Kidney (tissue), 14 donors: ENCODE data around the gene HASPIN. TPM values are rescaled to one million over a fixed set of nuclear protein-coding genes. Genes with fewer than 3 reads are reported as not detected.

Experiments
- DNase-seq, 5 donors: peaks; one replicate each; pipeline ENCODE4 v3.0.0-alpha.2; 2013 to 2020
- FAIRE-seq: peaks from 2 replicates; lab custom pipeline; 2012; peaks lifted over from hg19 to GRCh38; lab: Jason Lieb, UNC
- H3K27ac ChIP-seq, 2 donors: one replicate each; pipeline ENCODE4 v1.7.0; 2013; ENCODE audit warnings: low read depth in 2 of 2, low read length in 2 of 2, inconsistent platforms in 1 of 2
- H3K27me3 ChIP-seq: one replicate; pipeline ENCODE4 v1.7.1; 2013; ENCODE audit warnings: low read length, inconsistent platforms; ENCODE audit not compliant: control insufficient read depth, insufficient read depth
- H3K36me3 ChIP-seq, 3 donors: one replicate each; pipeline versions ENCODE4 v1.7.0 to v1.7.1; 2013; ENCODE audit warnings: low read length in 3 of 3, control low read depth in 1 of 3, inconsistent platforms in 1 of 3; ENCODE audit not compliant: insufficient read depth in 3 of 3, control insufficient read depth in 2 of 3
- H3K4me1 ChIP-seq, 3 donors: one replicate each; pipeline versions ENCODE4 v1.7.0 to v1.7.1; 2013; ENCODE audit warnings: low read length in 3 of 3, inconsistent platforms in 1 of 3, low read depth in 1 of 3; ENCODE audit not compliant: control insufficient read depth in 2 of 3, insufficient read depth in 2 of 3
- H3K4me3 ChIP-seq, 3 donors: one replicate each; pipeline versions ENCODE4 v1.7.0 to v1.8.1; 2013; ENCODE audit warnings: low read length in 3 of 3, control low read depth in 1 of 3, inconsistent platforms in 1 of 3
- H3K9ac ChIP-seq, 3 donors: one replicate each; pipeline versions ENCODE4 v1.7.0 to v1.7.1; 2013; ENCODE audit warnings: low read length in 3 of 3, control low read depth in 1 of 3, inconsistent platforms in 1 of 3
- H3K9me3 ChIP-seq, 3 donors: one replicate each; pipeline versions ENCODE4 v1.7.0 to v1.7.1; 2013; ENCODE audit warnings: low read length in 3 of 3, control low read depth in 1 of 3, inconsistent platforms in 1 of 3; ENCODE audit not compliant: control insufficient read depth in 2 of 3, insufficient read depth in 1 of 3
- intact Hi-C: fragments of 100-400 bp; cut with DNase I; formaldehyde crosslinking; loops from one replicate; pipeline ENCODE4 v1.11.1; 2022
- polyA plus RNA-seq: library from polyadenylated mRNA; stranded (reverse); fragments of 350-450 nt; fragmentation: Illumina TruSeq; extraction: RNeasy Lipid Tissue Mini Kit (QIAGEN cat#74804); gene quantifications from one replicate; pipeline ENCODE4 v1.2.3, GENCODE V29; 2014; ENCODE audit warnings: low read depth, low replicate concordance; ENCODE audit not compliant: insufficient read depth
- total RNA-seq: library from RNA; stranded (reverse); fragmentation: NEBNext Ultra II Directional; extraction: Animal tissue kit (Norgen Biotek cat#: 25700); gene quantifications from one replicate; pipeline ENCODE4 v1.2.1, GENCODE V29; 2021
- TF ChIP-seq, protein P1 (sequence below): IDR thresholded peaks from 3 replicates; pipeline ENCODE4 v1.5.1; 2012; ENCODE audit warnings: mild to moderate bottlenecking, moderate library complexity, borderline replicate concordance; ENCODE audit not compliant: insufficient read depth; ENCODE audit errors: extremely low read depth
- donor health status: control.
- donor health status: control.
- donor health status: control.
- donor health status: control.
- donor health status: control.
- donor health status: DM: yes; HTN: yes; CAD: no.
- donor health status: Normal renal cell carcinoma (clear cell type).

The HASPIN gene
- total and polyA plus RNA-seq, 2 donors from 2014 or later, result 0.38 TPM; not detected in 1

DNA sequence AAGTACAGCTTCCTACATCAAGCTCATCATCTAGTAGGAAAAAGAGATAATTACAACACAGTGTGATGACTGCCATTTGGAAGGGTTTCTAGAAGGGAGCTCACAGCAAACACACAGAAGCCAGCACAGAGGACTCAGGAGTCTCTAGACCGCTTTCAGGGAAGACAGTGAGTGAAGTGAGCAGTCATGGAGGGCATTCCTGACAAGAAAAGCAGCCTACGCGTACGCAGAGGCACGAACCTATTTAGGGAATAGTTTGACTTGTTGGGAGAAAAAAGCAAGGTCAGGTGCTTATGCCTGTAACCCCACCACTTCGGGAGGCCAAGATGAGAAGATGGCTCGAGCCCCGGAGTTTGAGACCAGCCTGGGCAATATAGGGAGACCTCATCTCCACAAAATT is 8.4 kb upstream of the HASPIN start:
- TF ChIP-seq, protein P1, sequence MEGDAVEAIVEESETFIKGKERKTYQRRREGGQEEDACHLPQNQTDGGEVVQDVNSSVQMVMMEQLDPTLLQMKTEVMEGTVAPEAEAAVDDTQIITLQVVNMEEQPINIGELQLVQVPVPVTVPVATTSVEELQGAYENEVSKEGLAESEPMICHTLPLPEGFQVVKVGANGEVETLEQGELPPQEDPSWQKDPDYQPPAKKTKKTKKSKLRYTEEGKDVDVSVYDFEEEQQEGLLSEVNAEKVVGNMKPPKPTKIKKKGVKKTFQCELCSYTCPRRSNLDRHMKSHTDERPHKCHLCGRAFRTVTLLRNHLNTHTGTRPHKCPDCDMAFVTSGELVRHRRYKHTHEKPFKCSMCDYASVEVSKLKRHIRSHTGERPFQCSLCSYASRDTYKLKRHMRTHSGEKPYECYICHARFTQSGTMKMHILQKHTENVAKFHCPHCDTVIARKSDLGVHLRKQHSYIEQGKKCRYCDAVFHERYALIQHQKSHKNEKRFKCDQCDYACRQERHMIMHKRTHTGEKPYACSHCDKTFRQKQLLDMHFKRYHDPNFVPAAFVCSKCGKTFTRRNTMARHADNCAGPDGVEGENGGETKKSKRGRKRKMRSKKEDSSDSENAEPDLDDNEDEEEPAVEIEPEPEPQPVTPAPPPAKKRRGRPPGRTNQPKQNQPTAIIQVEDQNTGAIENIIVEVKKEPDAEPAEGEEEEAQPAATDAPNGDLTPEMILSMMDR, result no peak
- Histone ChIP-seq H3K27me3 (no peaks in the 10 kb centered on the region), H3K9ac (no peak overlapping the region), H3K4me3 (no peak overlapping the region), H3K36me3 (peaks cover 2 to 30% (median 13%) of the 10 kb centered on the region in 3 donors), H3K27ac (no peak overlapping the region), H3K9me3 (no peaks in the 10 kb centered on the region), H3K4me1 (no peaks in the 10 kb centered on the region)
- FAIRE-seq (no peak), DNase-seq (no peak)
- intact Hi-C loops, result no loop called here

DNA sequence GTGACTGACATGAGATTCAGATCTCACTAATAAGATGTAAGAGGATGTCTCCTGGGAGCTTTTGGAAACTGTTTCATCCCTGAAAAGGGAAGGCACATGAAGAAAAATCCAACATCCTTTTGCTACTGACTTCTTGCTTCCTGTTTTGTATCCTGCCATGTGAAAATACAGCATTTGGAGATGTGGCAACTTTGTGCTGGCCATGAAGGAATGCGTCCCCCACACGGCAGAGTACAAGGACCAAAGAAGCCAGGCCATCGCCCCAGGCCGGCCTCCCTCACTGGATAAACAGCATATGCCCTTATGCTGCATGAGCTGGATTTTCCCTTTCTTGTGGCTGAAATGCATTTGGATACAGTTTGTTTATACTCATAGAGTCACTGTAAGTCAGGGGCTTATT is 5.5 kb upstream of the HASPIN start:
- Histone ChIP-seq H3K27ac (no peak overlapping the region), H3K27me3 (no peaks in the 10 kb centered on the region), H3K9me3 (no peaks in the 10 kb centered on the region), H3K36me3 (peaks cover 0 to 30% (median 13%) of the 10 kb centered on the region in 3 donors), H3K4me1 (peaks cover 0 to 7% (median 6%) of the 10 kb centered on the region in 3 donors), H3K9ac (no peak overlapping the region), H3K4me3 (no peak overlapping the region)
- FAIRE-seq (no peak), DNase-seq (no peak)
- intact Hi-C loops, result no loop called here
- TF ChIP-seq, protein P1, result no peak

DNA sequence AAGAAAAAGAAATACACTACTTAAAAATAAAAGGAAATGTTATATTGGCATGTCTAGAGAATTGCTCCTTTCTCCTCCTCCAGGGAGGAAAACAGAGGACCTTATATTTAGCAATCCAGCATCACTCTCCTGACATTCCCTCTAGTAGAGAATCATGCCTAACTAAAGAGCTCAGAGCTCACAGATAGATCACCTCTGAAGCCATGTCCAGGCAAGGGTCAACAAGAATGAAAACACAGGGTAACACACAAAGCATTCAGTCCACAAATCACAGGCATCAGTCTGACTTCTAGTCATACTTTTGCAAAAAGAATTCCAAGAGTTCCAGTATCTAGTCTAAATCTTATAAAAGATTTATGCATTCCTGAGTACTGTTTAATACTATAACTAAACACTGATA is 4.4 kb upstream of the HASPIN start:
- Histone ChIP-seq H3K36me3 (peaks cover 0 to 30% (median 13%) of the 10 kb centered on the region in 3 donors), H3K27ac (no peak overlapping the region), H3K4me1 (peaks cover 0 to 8% (median 7%) of the 10 kb centered on the region in 3 donors), H3K9me3 (no peaks in the 10 kb centered on the region), H3K4me3 (no peak overlapping the region), H3K27me3 (no peaks in the 10 kb centered on the region), H3K9ac (no peak overlapping the region)
- intact Hi-C loops, result no loop called here
- TF ChIP-seq, protein P1, result no peak
- FAIRE-seq (no peak), DNase-seq (no peak)

DNA sequence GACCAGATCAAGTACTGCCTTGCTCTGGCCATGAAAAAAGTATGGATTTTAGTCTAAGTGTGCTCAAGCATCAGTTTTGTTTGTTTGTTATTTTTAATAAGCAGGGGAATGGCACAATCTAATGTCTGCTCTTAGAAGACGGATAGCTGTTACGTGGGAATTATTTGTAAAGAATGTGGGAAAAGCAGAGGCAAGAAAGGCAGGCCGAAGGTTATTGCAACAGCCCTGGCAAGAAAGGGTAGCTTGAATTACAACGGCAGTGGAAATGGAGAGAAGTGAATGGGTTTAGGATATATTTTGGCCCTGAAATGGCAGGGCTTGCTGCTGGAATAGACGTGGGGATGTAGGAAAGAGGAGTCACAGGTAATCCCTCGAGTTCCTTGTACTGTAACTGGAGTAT is 987 bp upstream of the HASPIN start:
- H3K9ac ChIP-seq, result peak overlapping the region; percentile 63 to 96 (median 95)
- no peaks in the 10 kb centered on the region for H3K9me3 ChIP-seq
- H3K27ac ChIP-seq, result no peak overlapping the region
- peak overlapping the region; percentile 84 to 95 (median 93) for H3K4me3 ChIP-seq
- TF ChIP-seq, protein P1, result no peak
- peaks cover 0 to 11% (median 7%) of the 10 kb centered on the region in 3 donors for H3K4me1 ChIP-seq
- FAIRE-seq (no peak), DNase-seq (peak in 1 of 5 donors; percentile 12)
- H3K27me3 ChIP-seq, result no peaks in the 10 kb centered on the region
- intact Hi-C loops, result no loop called here
- peaks cover 0 to 14% (median 2%) of the 10 kb centered on the region in 3 donors for H3K36me3 ChIP-seq
